Astrocyte of the cerebellum (primary cell): ENCODE measurements around the gene ROCK2.

Experiments
- DNase-seq: peaks from one replicate; pipeline ENCODE4 v3.0.0-alpha.2; 2011; ENCODE audit warnings: low read depth
- H3K4me3 ChIP-seq: 2 replicates; pipeline ENCODE4 v1.5.1; 2011; ENCODE audit warnings: mild to moderate bottlenecking, low read depth, low read length, moderate library complexity
- CTCF ChIP-seq: IDR thresholded peaks from 2 replicates; pipeline ENCODE4 v1.5.1; 2012; ENCODE audit warnings: low read length, low read depth, moderate library complexity, mild to moderate bottlenecking; ENCODE audit errors: missing control alignments
- in situ Hi-C: cut with HindIII; loops from 2 replicates; pipeline ENCODE4 v1.10.0; 2017; ENCODE audit warnings: low sequenced_read_pairs

ROCK2 gene

DNA sequence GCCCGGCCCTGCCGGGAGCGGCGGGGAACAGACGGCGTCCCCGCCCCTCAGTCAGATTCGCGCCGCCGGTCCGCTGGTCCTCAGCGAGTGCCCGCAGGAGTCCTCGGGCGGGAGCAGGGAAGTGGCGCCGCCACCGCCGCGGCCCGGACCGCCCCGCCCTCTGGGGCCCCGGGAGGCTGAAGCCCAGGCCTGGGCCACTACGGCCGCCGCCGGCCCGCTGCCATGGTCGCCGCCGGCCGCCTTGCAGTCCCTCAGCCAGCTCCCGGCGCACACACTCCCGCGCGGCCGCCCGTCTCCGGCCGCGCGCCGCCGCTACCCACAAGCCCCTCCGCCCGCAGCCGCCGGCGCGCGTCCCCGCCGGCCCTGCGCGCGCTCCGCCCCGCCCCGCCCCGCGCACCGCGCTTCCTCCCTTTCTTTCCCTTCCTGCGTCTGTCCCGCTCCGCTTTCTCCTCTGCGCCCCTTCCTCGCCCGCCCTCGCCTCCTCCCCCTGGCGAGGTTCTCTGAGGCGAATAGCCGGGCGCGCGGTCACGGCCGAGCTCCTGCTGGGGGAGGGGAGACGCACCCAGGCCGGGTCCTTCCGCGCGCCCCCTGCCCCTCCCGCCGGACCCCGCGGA, at the start of gene ROCK2:
Gene ROCK2 (minus strand): TSS at position 295 of the 614 bp plus-strand sequence. CDS start 500 bp downstream, outside the sequence.
- peak; percentile 53 for DNase-seq

GRCh38 chr2:11393711-11394236, 49.3 kb upstream of the ROCK2 start:
- no peak overlapping the region for H3K4me3 ChIP-seq
- in situ Hi-C loops = no loop called here
- no peak for TF ChIP-seq CTCF
- DNase-seq = no peak

More for the DNA sequence above, at the start of gene ROCK2:
- peak within 1 kb of the TSS; percentile 91 for H3K4me3 ChIP-seq
- TF ChIP-seq CTCF = no peak
- in situ Hi-C loops = no loop called here

- no peak for TF ChIP-seq CTCF
- in situ Hi-C loops = no loop called here
These were observed 47.5 kb upstream of the ROCK2 start for GRCh38 chr2:11391942-11392266.

DNA sequence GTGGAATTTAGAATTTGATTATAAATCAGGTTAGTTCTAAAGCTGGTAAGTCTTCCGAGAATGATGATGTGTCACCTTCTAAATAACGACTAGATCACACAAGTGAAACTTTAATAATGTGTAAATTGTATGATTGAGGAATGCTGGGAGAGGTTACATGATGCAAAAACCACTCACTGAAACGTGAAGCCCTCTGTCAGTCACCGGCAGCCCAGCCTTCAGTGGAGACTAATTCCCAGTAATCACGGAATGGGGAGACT, 45.9 kb upstream of the ROCK2 start:
- in situ Hi-C loops = no loop called here
- TF ChIP-seq CTCF = no peak
- DNase-seq = no peak
- no peak overlapping the region for H3K4me3 ChIP-seq

More at GRCh38 chr2:11391942-11392266, 47.5 kb upstream of the ROCK2 start:
- H3K4me3 ChIP-seq = no peak overlapping the region
- no peak for DNase-seq

GRCh38 chr2:11389551-11390398, 45.3 kb upstream of the ROCK2 start:
- DNase-seq = peak; percentile 67
- in situ Hi-C loops = no loop called here
- TF ChIP-seq CTCF = no peak
- H3K4me3 ChIP-seq = no peak overlapping the region

DNA sequence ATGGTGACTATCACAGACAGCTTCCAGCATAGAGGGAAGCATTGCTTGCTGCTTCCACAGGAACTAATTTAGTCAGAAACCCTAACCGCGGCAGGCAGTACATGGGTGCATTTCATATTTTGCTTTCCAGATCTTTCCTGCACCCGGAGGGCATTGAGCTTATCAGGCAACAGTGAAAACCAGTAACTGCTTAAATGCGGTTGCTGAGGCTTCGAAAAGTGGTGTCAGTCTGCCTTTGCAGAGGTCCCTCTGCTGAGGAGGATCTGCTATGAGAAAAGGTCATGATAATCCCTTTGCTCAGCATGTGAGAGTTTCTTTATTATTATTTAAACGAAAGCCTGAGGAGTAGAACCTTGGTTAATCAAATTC, 44.6 kb upstream of the ROCK2 start:
- DNase-seq = no peak
- TF ChIP-seq CTCF = no peak
- in situ Hi-C loops = no loop called here
- no peak overlapping the region for H3K4me3 ChIP-seq
